Uterus (tissue), 2 donors: ENCODE data around the gene TALDO1.

Experiments
- POLR2A ChIP-seq, 2 donors: fragments of 450-650 bp; IDR thresholded peaks; one replicate each; pipeline ENCODE4 v1.6.1; 2016; ENCODE audit warnings: antibody characterized with exemption in 2 of 2, mild to moderate bottlenecking in 1 of 2, moderate library complexity in 1 of 2
- TF ChIP-seq, protein P1 (sequence below), 4 experiments: fragments of 200-600 bp in 2 of 4; fragments of 450-650 bp in 2 of 4; sonication (generic) in 2 of 4; IDR thresholded peaks; one replicate each; pipeline ENCODE4 v1.5.1; 2016 to 2019; ENCODE audit warnings: antibody characterized with exemption in 4 of 4, mild to moderate bottlenecking in 2 of 4, moderate library complexity in 1 of 4

DNA sequence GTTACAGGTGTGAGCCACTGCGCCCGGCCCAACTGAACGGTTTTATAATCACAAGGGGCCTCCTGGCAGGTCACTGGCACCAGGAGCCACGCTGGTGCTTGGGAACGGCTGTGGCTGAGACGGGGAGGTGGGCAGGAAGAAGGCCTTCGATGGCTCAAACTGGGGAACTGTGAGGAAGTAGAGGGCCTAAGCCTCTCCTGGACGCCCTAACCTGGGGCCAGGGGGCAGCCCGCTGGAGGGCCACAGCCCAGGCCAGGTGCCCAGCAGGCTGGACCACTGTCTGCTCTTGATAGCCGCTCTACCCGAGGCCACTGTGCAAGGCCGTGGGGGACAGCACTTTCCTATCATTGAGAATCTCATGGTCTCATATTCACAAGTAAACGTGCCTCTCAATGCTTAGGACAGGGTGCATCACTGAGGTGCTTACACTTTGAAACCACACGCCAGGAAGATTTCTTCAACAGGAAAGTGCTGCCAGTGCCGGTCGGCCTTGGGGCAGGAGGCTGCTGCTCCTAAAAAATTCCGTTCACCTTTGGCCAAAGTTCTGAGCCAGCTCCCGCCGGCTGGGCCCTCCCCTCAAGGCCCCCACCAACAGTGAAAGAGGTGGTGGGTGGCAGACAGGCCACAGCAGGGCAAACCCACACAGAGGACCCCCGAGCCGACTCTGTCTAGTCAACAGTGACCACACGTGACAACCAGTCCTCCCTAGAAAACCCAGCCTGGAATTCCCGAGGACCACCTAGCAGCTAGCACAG lies 22.8 kb downstream of the TALDO1 start:
- TF ChIP-seq, protein P1, sequence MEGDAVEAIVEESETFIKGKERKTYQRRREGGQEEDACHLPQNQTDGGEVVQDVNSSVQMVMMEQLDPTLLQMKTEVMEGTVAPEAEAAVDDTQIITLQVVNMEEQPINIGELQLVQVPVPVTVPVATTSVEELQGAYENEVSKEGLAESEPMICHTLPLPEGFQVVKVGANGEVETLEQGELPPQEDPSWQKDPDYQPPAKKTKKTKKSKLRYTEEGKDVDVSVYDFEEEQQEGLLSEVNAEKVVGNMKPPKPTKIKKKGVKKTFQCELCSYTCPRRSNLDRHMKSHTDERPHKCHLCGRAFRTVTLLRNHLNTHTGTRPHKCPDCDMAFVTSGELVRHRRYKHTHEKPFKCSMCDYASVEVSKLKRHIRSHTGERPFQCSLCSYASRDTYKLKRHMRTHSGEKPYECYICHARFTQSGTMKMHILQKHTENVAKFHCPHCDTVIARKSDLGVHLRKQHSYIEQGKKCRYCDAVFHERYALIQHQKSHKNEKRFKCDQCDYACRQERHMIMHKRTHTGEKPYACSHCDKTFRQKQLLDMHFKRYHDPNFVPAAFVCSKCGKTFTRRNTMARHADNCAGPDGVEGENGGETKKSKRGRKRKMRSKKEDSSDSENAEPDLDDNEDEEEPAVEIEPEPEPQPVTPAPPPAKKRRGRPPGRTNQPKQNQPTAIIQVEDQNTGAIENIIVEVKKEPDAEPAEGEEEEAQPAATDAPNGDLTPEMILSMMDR (IDR thresholded peaks at IDR 0.05), result no peak
- TF ChIP-seq POLR2A (IDR thresholded peaks at IDR 0.05), result no peak
